22Rv1 (cell line): Measurements from ENCODE around the gene FBXL13.

Experiments
- CTCF ChIP-seq: fragments of 450-650 bp; IDR thresholded peaks from 2 replicates; pipeline ENCODE4 v1.5.1; 2017; ENCODE audit warnings: mild to moderate bottlenecking
- ZFX ChIP-seq: fragments of 450-650 bp; IDR thresholded peaks from 2 replicates; pipeline ENCODE4 v1.6.1; 2017; ENCODE audit warnings: antibody characterized with exemption, borderline replicate concordance

GRCh38 chr7:102927312-102927933 lies 147.2 kb downstream of the FBXL13 start:
- TF ChIP-seq CTCF (no peak), ZFX (no peak)
